ENCODE results near the gene RFTN1.

RFTN1 gene

GRCh38 chr3:16509721-16510619 is 3.5 kb downstream of the RFTN1 start:
- Histone ChIP-seq H3K36me3 (no peaks in the 10 kb centered on the region), H3K27me3 (no peaks in the 10 kb centered on the region), H3K9me3 (no peaks in the 10 kb centered on the region), H3K4me1 (no peaks in the 10 kb centered on the region), H3K4me3 (ENCODE audit: low read depth, low read length) (no peak overlapping the region)
- TF ChIP-seq CTCF (IDR thresholded peaks at IDR 0.05; ENCODE audit: low read depth, low read length): no peak
- DNase-seq: no peak

GRCh38 chr3:16508591-16508995 is 4.9 kb downstream of the RFTN1 start:
- no peaks in the 10 kb centered on the region for H3K9me3 ChIP-seq
- H3K36me3 ChIP-seq: no peaks in the 10 kb centered on the region
- no peak for TF ChIP-seq CTCF (IDR thresholded peaks at IDR 0.05; ENCODE audit: low read depth, low read length)
- H3K4me3 ChIP-seq (ENCODE audit: low read depth, low read length): no peak overlapping the region
- DNase-seq: no peak
- H3K27me3 ChIP-seq: no peaks in the 10 kb centered on the region
- H3K4me1 ChIP-seq: no peaks in the 10 kb centered on the region

GRCh38 chr3:16508243-16508578 is 5.3 kb downstream of the RFTN1 start:
- no peaks in the 10 kb centered on the region for H3K27me3 ChIP-seq
- no peak overlapping the region for H3K4me3 ChIP-seq (ENCODE audit: low read depth, low read length)
- H3K4me1 ChIP-seq: no peaks in the 10 kb centered on the region
- TF ChIP-seq CTCF (IDR thresholded peaks at IDR 0.05; ENCODE audit: low read depth, low read length): no peak
- no peaks in the 10 kb centered on the region for H3K36me3 ChIP-seq
- no peaks in the 10 kb centered on the region for H3K9me3 ChIP-seq
- no peak for DNase-seq

GRCh38 chr3:16507578-16508242 is 5.8 kb downstream of the RFTN1 start:
- no peaks in the 10 kb centered on the region for H3K4me1 ChIP-seq
- H3K4me3 ChIP-seq (ENCODE audit: low read depth, low read length): no peak overlapping the region
- H3K9me3 ChIP-seq: no peaks in the 10 kb centered on the region
- H3K27me3 ChIP-seq: no peaks in the 10 kb centered on the region
- TF ChIP-seq CTCF (IDR thresholded peaks at IDR 0.05; ENCODE audit: low read depth, low read length): no peak
- H3K36me3 ChIP-seq: no peaks in the 10 kb centered on the region
- DNase-seq: no peak

- Histone ChIP-seq H3K36me3 (no peaks in the 10 kb centered on the region), H3K9me3 (no peaks in the 10 kb centered on the region), H3K4me1 (no peaks in the 10 kb centered on the region), H3K4me3 (ENCODE audit: low read depth, low read length) (no peak overlapping the region), H3K27me3 (no peaks in the 10 kb centered on the region)
- no peak for TF ChIP-seq CTCF (IDR thresholded peaks at IDR 0.05; ENCODE audit: low read depth, low read length)
- DNase-seq: no peak
Measured at GRCh38 chr3:16506884-16507577, 6.5 kb downstream of the RFTN1 start.
